Measurements from ENCODE around the gene CCSER1.

CCSER1 gene

DNA sequence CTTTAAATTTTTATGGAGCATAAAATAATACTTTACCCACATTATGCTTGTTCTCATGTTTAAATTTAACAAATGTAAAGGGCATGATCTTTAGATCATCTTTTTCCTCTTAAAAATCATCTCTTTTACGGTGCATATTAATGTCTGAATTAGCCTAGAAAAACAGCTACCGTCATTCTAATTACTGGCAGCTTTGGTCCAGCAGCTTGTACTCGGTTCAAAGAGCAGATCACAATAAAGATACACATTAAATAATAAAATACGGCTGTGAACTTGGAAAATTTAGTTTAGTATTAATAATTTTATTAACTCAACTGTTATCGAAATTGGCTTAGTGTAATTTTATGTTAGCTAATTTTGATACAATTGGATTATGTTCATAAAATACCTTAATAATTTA lies 19.1 kb downstream of the CCSER1 start:
- Histone ChIP-seq H3K36me3 (no peaks in the 10 kb centered on the region), H3K27ac (no peak overlapping the region), H3K4me3 (no peak overlapping the region), H3K4me1 (no peaks in the 10 kb centered on the region), H3K9ac (no peak overlapping the region), H3K9me3 (replicated peaks in 1 of 11) (no peaks in the 10 kb centered on the region), H4K20me1 (no peaks in the 10 kb centered on the region), H3K27me3 (no peaks in the 10 kb centered on the region), H3K4me2 (no peak overlapping the region)
- no peak for TF ChIP-seq Cebpa-rat (IDR thresholded peaks at IDR 0.05)

DNA sequence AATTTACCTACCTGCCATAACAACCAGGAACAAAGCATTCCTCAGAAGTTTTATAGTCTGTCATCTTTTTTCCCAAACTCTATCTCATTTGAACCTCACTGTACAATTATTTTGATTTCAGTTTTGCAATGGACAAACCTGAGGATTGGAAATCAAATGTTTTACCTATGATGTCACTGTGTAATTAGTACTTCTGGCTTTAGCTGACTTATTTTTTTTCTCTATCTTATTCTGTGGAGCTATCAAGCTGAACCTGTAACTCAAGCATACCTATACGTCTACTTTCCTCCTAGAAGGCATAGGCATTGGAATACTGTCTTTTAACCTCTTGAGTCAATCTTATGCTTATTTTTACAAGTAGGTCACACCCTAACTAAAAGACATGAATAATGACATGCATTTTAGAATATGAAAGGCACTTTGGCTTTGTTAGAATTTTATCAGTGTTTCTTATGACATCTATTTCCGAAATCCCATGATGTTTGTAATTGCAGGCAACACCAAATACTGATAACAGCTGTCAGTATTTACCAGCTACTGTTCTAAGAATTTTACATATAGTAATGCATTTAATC lies 21.5 kb downstream of the CCSER1 start:
- Histone ChIP-seq H3K4me2 (no peak overlapping the region), H3K9me3 (replicated peaks in 1 of 11) (no peaks in the 10 kb centered on the region), H3K4me3 (no peak overlapping the region), H3K36me3 (no peaks in the 10 kb centered on the region), H3K27me3 (no peaks in the 10 kb centered on the region), H4K20me1 (no peaks in the 10 kb centered on the region), H3K27ac (no peak overlapping the region), H3K9ac (no peak overlapping the region), H3K4me1 (no peaks in the 10 kb centered on the region)
- no peak for TF ChIP-seq Cebpa-rat (IDR thresholded peaks at IDR 0.05)

- H3K27me3 ChIP-seq, result no peaks in the 10 kb centered on the region
- no peaks in the 10 kb centered on the region for H3K36me3 ChIP-seq
- no peak overlapping the region for H3K27ac ChIP-seq
- H3K4me1 ChIP-seq, result no peaks in the 10 kb centered on the region
- no peaks in the 10 kb centered on the region for H3K9me3 ChIP-seq (replicated peaks in 1 of 11)
- no peak overlapping the region for H3K4me3 ChIP-seq
- no peak for TF ChIP-seq Cebpa-rat (IDR thresholded peaks at IDR 0.05)
- no peak overlapping the region for H3K9ac ChIP-seq
- H4K20me1 ChIP-seq, result no peaks in the 10 kb centered on the region
- H3K4me2 ChIP-seq, result no peak overlapping the region
Observed at GRCh38 chr4:90152024-90152423, 24.8 kb downstream of the CCSER1 start.

DNA sequence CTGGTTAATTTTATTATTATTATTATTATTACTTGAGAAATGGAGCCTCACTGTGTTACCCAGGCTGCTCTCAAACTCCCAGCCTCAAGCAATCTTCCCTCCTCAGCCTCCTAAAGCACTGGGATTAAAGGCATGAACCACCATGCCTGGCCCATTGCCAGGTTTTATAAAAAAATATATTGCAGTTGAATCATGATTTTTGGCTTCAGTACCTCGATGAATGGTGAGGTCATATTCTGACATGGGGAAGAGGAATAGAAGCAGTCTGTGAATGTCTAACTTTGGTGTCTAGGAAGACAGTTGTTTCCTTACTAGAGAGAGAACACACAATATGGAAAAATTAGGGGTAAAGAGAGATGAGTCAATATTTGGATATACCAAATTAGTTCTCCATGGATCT lies 32.0 kb downstream of the CCSER1 start:
- TF ChIP-seq Cebpa-rat (IDR thresholded peaks at IDR 0.05), result no peak
- Histone ChIP-seq H3K27ac (no peak overlapping the region), H3K9me3 (replicated peaks in 1 of 11) (no peaks in the 10 kb centered on the region), H4K20me1 (no peaks in the 10 kb centered on the region), H3K9ac (no peak overlapping the region), H3K4me1 (no peaks in the 10 kb centered on the region), H3K36me3 (no peaks in the 10 kb centered on the region), H3K4me2 (no peak overlapping the region), H3K4me3 (no peak overlapping the region), H3K27me3 (no peaks in the 10 kb centered on the region)

- Histone ChIP-seq H3K4me3 (no peak overlapping the region), H3K36me3 (no peaks in the 10 kb centered on the region), H3K9me3 (replicated peaks in 1 of 11) (no peaks in the 10 kb centered on the region), H3K27me3 (no peaks in the 10 kb centered on the region), H3K9ac (no peak overlapping the region), H3K4me2 (no peak overlapping the region), H3K4me1 (no peaks in the 10 kb centered on the region), H3K27ac (no peak overlapping the region), H4K20me1 (no peaks in the 10 kb centered on the region)
- no peak for TF ChIP-seq Cebpa-rat (IDR thresholded peaks at IDR 0.05)
Observed at GRCh38 chr4:90160044-90160443, 32.9 kb downstream of the CCSER1 start.

DNA sequence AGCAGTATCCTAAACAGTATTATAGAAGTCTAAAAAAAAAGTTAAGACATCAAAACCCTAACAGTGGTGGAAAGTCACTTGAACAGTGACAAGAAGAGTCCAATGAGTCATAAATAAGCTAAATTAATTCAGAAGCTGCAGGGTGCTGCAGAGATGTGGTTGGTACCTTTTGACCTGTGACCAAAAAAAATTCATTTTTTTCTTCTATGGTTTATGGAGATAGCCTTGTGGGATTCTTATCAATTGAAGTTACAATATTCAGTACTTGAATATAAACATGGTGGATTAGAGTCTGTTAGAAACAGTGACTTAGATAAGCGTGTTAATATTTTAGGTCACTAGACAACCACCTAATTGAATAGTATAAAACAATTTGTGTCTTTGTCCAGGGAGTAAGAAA lies 35.4 kb downstream of the CCSER1 start:
- no peak overlapping the region for H3K4me2 ChIP-seq
- H4K20me1 ChIP-seq, result no peaks in the 10 kb centered on the region
- H3K27me3 ChIP-seq, result no peaks in the 10 kb centered on the region
- H3K36me3 ChIP-seq, result no peaks in the 10 kb centered on the region
- no peak for TF ChIP-seq Cebpa-rat (IDR thresholded peaks at IDR 0.05)
- H3K4me1 ChIP-seq, result no peaks in the 10 kb centered on the region
- no peaks in the 10 kb centered on the region for H3K9me3 ChIP-seq (replicated peaks in 1 of 11)
- H3K9ac ChIP-seq, result no peak overlapping the region
- no peak overlapping the region for H3K4me3 ChIP-seq
- no peak overlapping the region for H3K27ac ChIP-seq

GRCh38 chr4:90163872-90164271 lies 36.7 kb downstream of the CCSER1 start:
- no peaks in the 10 kb centered on the region for H3K27me3 ChIP-seq
- no peak overlapping the region for H3K9ac ChIP-seq
- no peaks in the 10 kb centered on the region for H4K20me1 ChIP-seq
- H3K4me2 ChIP-seq, result no peak overlapping the region
- H3K4me1 ChIP-seq, result no peaks in the 10 kb centered on the region
- no peak overlapping the region for H3K27ac ChIP-seq
- TF ChIP-seq Cebpa-rat (IDR thresholded peaks at IDR 0.05), result no peak
- no peak overlapping the region for H3K4me3 ChIP-seq
- H3K9me3 ChIP-seq (replicated peaks in 1 of 11), result no peaks in the 10 kb centered on the region
- H3K36me3 ChIP-seq, result no peaks in the 10 kb centered on the region

DNA sequence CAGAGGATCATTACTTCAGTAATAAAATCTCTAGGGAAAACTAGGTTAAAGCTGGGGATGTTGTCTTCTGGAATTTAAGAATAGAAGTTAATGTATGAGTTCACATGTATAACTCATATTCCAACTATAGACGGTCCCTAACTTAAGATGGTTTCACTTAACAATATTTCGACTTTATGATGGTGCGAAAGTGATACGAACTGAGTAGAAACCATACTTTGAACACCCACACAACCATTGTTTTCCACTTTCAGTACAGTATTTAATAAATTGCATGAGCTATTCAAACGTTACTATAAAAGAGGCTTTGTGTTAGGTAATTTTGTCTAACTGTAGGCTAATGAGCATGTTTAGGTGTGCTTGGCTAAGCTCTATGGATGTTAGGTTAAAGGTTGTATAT lies 38.7 kb downstream of the CCSER1 start:
- no peaks in the 10 kb centered on the region for H3K9me3 ChIP-seq (replicated peaks in 1 of 11)
- no peak for TF ChIP-seq Cebpa-rat (IDR thresholded peaks at IDR 0.05)
- H3K36me3 ChIP-seq, result no peaks in the 10 kb centered on the region
- H3K4me2 ChIP-seq, result no peak overlapping the region
- H3K27me3 ChIP-seq, result no peaks in the 10 kb centered on the region
- no peaks in the 10 kb centered on the region for H3K4me1 ChIP-seq
- H3K4me3 ChIP-seq, result no peak overlapping the region
- H4K20me1 ChIP-seq, result no peaks in the 10 kb centered on the region
- no peak overlapping the region for H3K27ac ChIP-seq
- H3K9ac ChIP-seq, result no peak overlapping the region

GRCh38 chr4:90171491-90171890 lies 44.3 kb downstream of the CCSER1 start:
- H3K27ac ChIP-seq, result no peak overlapping the region
- no peaks in the 10 kb centered on the region for H3K36me3 ChIP-seq
- H3K4me3 ChIP-seq, result no peak overlapping the region
- H3K4me2 ChIP-seq, result no peak overlapping the region
- H3K27me3 ChIP-seq, result no peaks in the 10 kb centered on the region
- H4K20me1 ChIP-seq, result no peaks in the 10 kb centered on the region
- H3K9me3 ChIP-seq (replicated peaks in 1 of 11), result no peaks in the 10 kb centered on the region
- no peaks in the 10 kb centered on the region for H3K4me1 ChIP-seq
- no peak for TF ChIP-seq Cebpa-rat (IDR thresholded peaks at IDR 0.05)
- no peak overlapping the region for H3K9ac ChIP-seq

- no peak overlapping the region for H3K4me3 ChIP-seq
- no peaks in the 10 kb centered on the region for H3K9me3 ChIP-seq (replicated peaks in 1 of 11)
- H3K4me1 ChIP-seq, result no peaks in the 10 kb centered on the region
- H3K27ac ChIP-seq, result no peak overlapping the region
- H3K9ac ChIP-seq, result no peak overlapping the region
- no peak overlapping the region for H3K4me2 ChIP-seq
- H3K36me3 ChIP-seq, result no peaks in the 10 kb centered on the region
- no peaks in the 10 kb centered on the region for H3K27me3 ChIP-seq
- H4K20me1 ChIP-seq, result no peaks in the 10 kb centered on the region
- no peak for TF ChIP-seq Cebpa-rat (IDR thresholded peaks at IDR 0.05)
Observed at GRCh38 chr4:90174621-90175023, 47.4 kb downstream of the CCSER1 start.

- no peaks in the 10 kb centered on the region for H3K36me3 ChIP-seq
Observed at GRCh38 chr4:90181644-90182043, 54.5 kb downstream of the CCSER1 start.

More at GRCh38 chr4:90181644-90182043, 54.5 kb downstream of the CCSER1 start:
- Histone ChIP-seq H3K27me3 (no peaks in the 10 kb centered on the region), H4K20me1 (no peaks in the 10 kb centered on the region), H3K9ac (no peak overlapping the region), H3K4me3 (no peak overlapping the region), H3K27ac (no peak overlapping the region), H3K9me3 (replicated peaks in 1 of 11) (no peaks in the 10 kb centered on the region), H3K4me1 (no peaks in the 10 kb centered on the region), H3K4me2 (no peak overlapping the region)
- no peak for TF ChIP-seq Cebpa-rat (IDR thresholded peaks at IDR 0.05)

All from BLaER1 treated with 17β-estradiol and CSF1 and Interleukin-3, amounts not matched to agents 10 nM and 100 nM (cell line).